NCI-H526 treated with DMSO at 0.1 percent for 48 hours (cell line): ENCODE results near the gene GSK3B.

Experiments
- DNase-seq: peaks from one replicate; lab custom pipeline; 2025; lab: John Stamatoyannopoulos, UW

Gene GSK3B

DNA sequence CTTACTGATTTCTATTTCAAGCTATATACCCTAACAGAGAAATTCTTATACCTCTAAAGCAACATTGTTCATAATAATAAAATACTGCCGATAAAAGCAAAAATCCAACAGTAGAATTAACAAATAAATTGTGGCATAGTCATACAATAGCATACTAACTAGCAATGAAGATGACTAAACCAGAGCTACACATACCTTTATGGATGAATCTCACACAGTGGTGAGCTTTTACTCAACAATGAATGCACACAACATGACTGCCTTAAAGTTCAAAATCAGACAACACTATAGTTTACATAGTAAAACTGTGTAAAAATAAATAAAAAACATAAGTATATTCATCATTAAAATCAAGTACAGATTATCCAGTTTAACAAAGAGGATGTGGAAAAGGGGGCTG, 213.3 kb downstream of the GSK3B start:
- no peak for DNase-seq

- DNase-seq = no peak
Measured at GRCh38 chr3:119873646-119874045, 220.6 kb downstream of the GSK3B start.

GRCh38 chr3:119872773-119873172, 221.5 kb downstream of the GSK3B start:
- DNase-seq = no peak

- DNase-seq = no peak
Measured at GRCh38 chr3:119871571-119871970, 222.7 kb downstream of the GSK3B start.

DNA sequence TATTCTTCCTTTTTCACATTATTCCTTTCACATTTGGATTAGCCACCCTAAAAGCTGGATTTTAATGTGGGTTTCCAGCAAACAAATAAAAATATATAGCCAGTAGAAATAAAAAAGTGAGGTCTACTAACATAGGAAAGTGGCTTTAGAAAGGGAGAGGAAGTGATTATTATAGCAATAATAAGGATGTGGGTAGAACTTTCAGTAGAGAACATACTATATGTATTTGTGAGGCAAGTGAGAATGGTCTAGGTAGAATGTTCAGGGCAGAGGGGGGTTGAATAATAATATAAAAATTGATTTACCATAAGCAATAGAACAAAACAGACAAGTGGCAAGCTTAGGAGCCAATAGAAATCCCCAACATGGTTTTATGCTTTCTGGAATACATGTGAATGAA, 223.7 kb downstream of the GSK3B start:
- DNase-seq = no peak

DNA sequence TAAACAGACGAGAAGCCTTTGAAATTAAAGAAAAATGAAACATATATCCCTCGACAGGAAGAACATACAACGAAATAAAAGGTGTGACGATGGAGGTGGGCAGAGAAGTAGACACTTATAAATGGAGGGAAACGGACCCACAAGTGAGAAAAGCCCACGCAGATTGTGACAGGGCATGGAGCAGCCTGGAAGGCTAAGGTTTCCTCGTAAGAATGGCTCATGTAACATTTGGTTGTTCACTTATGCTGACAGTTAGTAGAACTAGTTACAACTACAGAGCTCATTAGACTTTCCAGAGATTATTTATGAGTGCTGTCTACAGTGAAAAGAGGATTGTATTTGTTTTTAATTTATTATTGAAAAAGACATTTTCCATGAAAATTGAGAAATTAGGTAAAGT, 229.8 kb downstream of the GSK3B start:
- no peak for DNase-seq

DNA sequence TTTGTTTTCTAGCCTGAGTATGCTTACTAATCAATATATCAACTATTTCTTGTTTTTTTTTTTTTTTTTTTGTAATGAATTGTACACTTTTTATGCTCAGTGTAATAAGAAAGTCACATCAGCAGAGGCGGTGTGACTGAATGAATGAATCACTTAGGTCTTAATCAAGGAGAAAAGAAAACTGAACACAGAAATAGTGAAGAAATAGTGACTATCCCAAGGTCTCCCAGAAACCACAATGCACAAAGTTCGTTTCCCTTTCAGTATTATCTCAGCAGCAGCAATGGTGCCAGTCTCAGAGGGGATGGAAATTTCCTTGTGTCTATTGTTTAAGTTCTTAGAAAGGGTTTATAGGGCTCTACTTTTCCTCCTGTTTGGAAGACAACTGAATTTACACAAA, 231.6 kb downstream of the GSK3B start:
- no peak for DNase-seq

DNA sequence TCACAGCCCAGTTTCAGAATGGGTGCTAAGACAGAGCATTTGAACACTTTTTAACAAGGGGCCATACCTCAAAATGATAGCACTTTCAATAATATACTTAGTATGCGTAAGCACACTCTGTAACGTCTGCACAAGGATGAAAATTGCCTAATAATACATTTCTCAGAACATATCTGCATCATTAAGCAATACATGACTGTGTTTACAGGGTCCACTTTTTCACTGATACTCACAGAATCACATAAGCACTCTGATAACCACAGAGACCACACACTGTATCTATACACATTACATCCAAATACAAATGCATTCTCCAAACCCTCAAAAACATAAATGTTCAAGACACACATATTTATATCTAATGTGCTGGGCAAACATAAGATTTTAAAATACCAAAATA, 232.6 kb downstream of the GSK3B start:
- DNase-seq = no peak

GRCh38 chr3:119859728-119860127, 234.5 kb downstream of the GSK3B start:
- no peak for DNase-seq

DNA sequence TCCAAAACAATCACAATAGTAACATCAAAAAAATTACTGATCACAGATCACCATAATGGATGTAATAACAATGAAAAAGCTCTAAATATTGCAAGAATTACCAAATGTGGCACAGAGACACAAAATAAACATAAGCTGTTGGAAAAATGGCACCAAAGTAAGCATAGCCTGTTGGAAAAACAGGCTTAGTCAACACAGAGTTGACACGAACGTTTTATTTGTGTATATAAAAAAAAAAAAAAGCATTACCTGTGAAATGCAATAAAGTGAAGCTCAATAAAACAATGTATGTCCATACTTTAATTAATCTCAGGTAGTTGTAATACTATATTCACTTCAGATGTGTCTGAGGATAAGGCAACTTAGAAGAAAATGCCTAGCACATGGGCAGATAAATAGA, 235.3 kb downstream of the GSK3B start:
- DNase-seq = no peak

- no peak for DNase-seq
Measured at GRCh38 chr3:119856695-119857094, 237.6 kb downstream of the GSK3B start.

DNA sequence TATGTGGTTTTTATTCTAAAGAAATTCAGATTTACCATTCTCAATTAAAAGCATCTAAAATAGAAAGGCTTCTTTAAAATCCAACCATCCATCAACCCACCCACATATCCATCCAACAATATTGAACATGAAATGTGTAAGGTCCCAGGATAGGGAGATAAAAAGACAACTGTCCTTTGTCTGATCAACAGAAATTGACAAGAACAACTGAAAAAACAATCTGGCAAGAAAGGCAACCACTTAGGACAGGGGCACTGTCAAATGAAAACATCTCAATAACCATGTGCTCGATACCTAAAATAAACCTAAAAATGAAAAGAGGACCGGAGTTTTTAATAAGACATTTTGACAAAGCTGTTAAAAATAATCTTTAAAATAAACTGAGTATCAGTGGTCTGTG, 245.1 kb downstream of the GSK3B start:
- no peak for DNase-seq

DNA sequence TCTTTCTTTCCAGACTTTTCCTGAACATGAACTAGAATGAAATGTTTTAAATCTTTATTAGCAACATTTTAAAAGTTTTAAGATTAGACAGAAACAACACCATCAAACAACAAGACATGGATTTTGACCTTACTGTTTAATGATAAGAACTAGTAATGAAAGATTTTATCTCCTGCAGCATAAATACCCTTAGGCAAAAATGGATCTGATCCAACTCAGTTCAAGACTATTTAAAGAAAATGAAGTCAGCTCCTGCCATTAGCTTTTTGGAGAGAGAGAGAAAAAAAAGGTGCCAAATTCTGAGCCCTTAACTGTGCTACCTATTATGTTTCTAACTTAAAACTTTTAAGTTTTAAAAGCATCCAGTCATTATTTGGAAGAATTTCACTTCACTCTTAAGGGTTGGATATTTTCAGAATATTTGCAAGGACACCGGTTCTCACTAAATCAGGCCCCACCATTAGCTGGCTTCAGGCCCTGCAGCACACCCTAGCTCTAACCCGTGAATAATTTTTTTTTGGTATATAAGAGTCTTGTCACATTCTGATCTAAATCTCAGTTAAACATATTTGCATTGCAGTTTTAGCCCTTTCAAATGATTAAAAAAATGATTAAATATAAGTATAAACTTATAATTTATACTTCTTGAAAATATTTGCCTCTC, 252.3 kb downstream of the GSK3B start:
- no peak for DNase-seq

- DNase-seq = no peak
Measured at GRCh38 chr3:119835556-119835955, 258.7 kb downstream of the GSK3B start.

DNA sequence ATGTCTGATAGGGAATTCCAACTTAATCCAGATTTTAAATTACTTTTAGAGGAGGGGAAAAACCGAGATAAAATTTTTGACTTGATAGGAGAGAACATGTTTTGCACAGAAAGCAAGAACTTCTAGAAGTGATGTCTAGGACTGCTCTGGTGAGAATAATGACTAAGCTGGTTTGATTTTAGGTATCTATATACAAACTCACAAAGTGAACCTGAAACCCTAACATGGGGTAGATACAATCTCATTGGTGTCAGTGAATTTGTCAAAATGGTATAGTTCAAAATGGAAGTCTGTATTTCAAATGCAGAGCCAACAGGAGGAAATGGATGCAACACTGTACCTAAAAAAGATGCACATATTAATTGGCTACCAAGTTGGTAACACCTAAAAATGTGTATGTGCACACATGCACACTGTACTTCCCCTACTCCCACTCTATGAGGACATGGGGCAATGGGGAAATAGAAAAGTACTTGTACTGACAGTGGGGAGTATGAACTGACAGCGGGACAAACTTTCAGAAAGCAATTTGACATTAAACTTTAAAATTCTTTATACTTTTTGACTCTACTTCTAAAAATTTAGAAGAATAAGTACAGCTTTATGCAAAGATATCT, 259.4 kb downstream of the GSK3B start:
- DNase-seq = no peak

- DNase-seq = no peak
Measured at GRCh38 chr3:119831941-119832371, 262.3 kb downstream of the GSK3B start.

- no peak for DNase-seq
Measured at GRCh38 chr3:119831022-119831421, 263.2 kb downstream of the GSK3B start.

GRCh38 chr3:119829420-119829819, 264.8 kb downstream of the GSK3B start:
- DNase-seq = no peak

GRCh38 chr3:119826711-119827608, 267.3 kb downstream of the GSK3B start:
- no peak for DNase-seq

GRCh38 chr3:119825820-119826219, 268.4 kb downstream of the GSK3B start:
- DNase-seq = no peak

- DNase-seq = no peak
Measured at GRCh38 chr3:119819806-119820205, 274.4 kb downstream of the GSK3B start.

DNA sequence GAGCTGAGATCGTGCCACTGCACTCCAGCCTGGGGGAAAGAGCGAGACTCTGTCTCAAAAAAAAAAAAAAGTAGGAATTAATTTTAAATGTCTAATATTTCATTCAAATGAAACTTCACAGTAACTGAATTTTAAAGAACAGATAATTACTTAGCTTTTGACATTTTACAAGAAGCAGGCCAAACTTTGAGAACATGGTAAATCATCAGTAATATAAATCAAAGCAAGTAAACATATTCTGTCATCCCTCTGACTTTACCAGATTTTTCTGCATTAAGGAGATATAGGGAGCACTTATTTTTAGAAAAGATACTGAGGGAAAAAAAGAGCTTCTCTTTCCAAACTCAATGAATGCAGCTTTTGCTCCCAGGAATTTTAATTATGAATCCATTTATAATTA, 275.3 kb downstream of the GSK3B start:
- no peak for DNase-seq
